GM13976 (cell line): Measurements from ENCODE around the gene KIRREL3.

Source experiments
- DNase-seq: peaks from one replicate; pipeline ENCODE4 v3.0.0; 2012; ENCODE audit warnings: low spot score
- in situ Hi-C: fragments of 300-500 bp; cut with MboI; formaldehyde crosslinking; loops from one replicate; pipeline ENCODE4 v1.12.0; 2022; ENCODE audit warnings: low sequenced_read_pairs, mixed read lengths, inconsistent platforms; ENCODE audit not compliant: unreplicated experiment
- TF ChIP-seq, protein P1 (sequence below): IDR thresholded peaks from 2 replicates; pipeline ENCODE4 v1.5.1; 2012; ENCODE audit warnings: borderline replicate concordance, mild to moderate bottlenecking; ENCODE audit not compliant: insufficient read depth; ENCODE audit errors: extremely low read depth, missing control alignments, control extremely low read depth

KIRREL3 gene

DNA sequence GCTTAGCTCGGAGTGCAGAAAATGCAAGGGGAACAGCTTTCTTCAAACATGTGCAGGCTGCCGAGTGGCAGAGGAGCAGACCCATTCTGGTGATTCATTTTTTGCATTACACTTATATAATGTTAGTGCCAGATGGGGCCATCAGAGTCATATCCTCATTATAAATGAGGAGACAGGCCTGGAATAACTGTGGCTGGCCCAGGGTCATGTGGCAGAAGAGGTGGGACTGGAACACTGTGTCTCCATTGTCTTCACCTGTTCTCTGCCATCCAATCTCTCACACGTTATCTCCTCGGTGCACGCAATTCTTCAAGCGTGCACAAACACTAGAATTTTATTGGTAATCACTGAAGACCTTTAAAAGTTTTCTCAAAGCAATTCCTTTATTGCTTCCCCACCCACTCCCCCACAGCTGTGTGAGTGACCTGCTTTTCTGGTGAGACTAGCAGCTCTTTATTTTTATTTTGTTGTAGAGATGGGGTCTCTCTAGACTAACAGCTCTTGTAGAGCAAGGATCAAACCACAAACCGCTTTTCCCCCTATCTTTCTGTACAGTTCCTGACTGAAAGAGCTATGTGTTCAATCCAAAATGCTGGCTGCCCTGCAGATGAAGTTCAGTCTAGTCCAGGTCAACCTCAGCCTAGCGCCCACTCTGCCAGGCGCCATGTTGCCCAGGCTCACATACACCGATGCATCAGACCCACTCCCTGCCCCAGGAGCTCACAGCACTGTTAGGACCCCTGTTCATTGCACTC, 569.8 kb downstream of the KIRREL3 start:
- TF ChIP-seq, protein P1, sequence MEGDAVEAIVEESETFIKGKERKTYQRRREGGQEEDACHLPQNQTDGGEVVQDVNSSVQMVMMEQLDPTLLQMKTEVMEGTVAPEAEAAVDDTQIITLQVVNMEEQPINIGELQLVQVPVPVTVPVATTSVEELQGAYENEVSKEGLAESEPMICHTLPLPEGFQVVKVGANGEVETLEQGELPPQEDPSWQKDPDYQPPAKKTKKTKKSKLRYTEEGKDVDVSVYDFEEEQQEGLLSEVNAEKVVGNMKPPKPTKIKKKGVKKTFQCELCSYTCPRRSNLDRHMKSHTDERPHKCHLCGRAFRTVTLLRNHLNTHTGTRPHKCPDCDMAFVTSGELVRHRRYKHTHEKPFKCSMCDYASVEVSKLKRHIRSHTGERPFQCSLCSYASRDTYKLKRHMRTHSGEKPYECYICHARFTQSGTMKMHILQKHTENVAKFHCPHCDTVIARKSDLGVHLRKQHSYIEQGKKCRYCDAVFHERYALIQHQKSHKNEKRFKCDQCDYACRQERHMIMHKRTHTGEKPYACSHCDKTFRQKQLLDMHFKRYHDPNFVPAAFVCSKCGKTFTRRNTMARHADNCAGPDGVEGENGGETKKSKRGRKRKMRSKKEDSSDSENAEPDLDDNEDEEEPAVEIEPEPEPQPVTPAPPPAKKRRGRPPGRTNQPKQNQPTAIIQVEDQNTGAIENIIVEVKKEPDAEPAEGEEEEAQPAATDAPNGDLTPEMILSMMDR = no peak
- in situ Hi-C loops = loop anchor here (25.0 kb wide), 1 partner anchor 907 kb away; no protein-coding TSS in a partner anchor
- DNase-seq = no peak

DNA sequence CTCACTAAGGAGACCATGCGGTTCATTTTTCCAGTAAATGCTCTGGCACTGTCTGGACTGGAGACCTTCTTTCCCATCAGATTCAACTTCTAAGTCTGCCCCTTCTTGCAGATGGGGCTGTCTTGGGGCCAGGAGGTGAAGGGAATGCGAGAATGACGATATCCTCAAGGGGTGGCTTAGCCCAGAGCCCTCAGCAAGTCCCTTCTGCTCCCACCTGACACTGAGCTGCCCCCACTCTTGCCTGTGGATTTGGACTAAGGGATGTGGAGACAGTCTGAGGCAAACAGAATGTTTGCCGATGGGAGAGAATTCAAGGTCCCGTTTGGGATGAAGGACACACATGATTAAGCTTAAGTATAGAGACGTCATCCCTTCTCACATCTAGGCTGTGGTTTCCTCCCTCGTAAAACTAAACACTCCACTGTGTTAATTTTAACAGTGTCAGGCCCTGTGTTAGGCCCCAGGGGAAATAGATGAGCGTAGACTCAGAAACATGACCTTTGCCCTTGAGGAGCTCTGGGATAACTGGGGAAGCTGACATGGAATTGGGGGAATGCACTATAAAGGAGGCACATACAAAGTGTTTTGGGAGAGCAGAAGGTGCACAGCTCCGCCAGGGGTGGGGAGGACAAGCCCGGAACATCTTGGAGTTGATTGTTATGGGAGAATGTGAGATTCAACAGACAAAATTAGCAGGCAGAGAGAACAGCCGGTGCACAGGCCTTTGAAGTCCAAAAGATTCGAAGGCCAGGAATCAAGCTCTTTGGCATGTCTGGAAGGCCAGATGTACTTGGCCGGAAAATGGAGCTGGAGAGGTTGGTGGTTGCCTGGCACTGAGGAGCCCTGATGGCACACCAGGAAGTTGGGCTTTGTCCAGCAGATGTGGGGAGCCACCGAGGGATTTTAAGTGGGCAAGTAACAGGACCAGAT, 573.5 kb downstream of the KIRREL3 start:
- in situ Hi-C loops = loop anchor here (25.0 kb wide), 1 partner anchor 910 kb away; no protein-coding TSS in a partner anchor
- TF ChIP-seq, protein P1 = no peak
- DNase-seq = no peak

- no peak for DNase-seq
- in situ Hi-C loops = loop anchor here (25.0 kb wide), 1 partner anchor 911 kb away; no protein-coding TSS in a partner anchor
- TF ChIP-seq, protein P1 = no peak
Measured at GRCh38 chr11:126426106-126426505, 574.5 kb downstream of the KIRREL3 start.

GRCh38 chr11:126424471-126425039, 576.0 kb downstream of the KIRREL3 start:
- TF ChIP-seq, protein P1 = no peak

GRCh38 chr11:126423743-126424142, 576.8 kb downstream of the KIRREL3 start:
- no peak for DNase-seq
- TF ChIP-seq, protein P1 = no peak
- in situ Hi-C loops = no loop called here

More at GRCh38 chr11:126424471-126425039, 576.0 kb downstream of the KIRREL3 start:
- in situ Hi-C loops = loop anchor here (25.0 kb wide), 1 partner anchor 913 kb away; no protein-coding TSS in a partner anchor
- DNase-seq = no peak

DNA sequence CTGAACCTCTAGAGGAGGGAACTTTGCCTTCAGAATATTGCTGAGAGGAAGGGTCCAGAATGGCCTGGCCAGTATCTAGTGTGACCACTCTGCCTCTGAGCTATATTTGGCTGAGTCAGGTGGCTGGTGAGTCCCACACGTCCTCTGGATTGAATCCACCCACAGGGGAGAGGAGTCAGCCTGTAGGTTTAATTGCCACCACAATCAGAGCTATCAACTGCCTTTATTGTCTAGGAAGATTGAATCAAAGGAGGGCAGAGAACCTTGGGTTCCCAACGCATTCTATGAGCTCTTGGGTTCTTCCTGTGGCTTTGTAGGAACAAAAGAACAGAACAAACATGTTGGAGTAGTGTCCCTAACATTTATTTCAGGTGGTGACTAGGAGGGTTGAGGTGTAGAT, 577.4 kb downstream of the KIRREL3 start:
- in situ Hi-C loops = no loop called here
- DNase-seq = no peak
- TF ChIP-seq, protein P1 = no peak
